ENCODE measurements around the gene CUX1. TPM values are rescaled to one million over a fixed set of nuclear protein-coding genes. Genes with fewer than 3 reads are reported as not detected.

Gene CUX1
- total and polyA plus RNA-seq, 10 of the 15 experiments (the other 5 are each of a cell fraction or from before 2014, with no cell fraction given) = 6.1 to 48.6 (median 25.9) TPM

DNA sequence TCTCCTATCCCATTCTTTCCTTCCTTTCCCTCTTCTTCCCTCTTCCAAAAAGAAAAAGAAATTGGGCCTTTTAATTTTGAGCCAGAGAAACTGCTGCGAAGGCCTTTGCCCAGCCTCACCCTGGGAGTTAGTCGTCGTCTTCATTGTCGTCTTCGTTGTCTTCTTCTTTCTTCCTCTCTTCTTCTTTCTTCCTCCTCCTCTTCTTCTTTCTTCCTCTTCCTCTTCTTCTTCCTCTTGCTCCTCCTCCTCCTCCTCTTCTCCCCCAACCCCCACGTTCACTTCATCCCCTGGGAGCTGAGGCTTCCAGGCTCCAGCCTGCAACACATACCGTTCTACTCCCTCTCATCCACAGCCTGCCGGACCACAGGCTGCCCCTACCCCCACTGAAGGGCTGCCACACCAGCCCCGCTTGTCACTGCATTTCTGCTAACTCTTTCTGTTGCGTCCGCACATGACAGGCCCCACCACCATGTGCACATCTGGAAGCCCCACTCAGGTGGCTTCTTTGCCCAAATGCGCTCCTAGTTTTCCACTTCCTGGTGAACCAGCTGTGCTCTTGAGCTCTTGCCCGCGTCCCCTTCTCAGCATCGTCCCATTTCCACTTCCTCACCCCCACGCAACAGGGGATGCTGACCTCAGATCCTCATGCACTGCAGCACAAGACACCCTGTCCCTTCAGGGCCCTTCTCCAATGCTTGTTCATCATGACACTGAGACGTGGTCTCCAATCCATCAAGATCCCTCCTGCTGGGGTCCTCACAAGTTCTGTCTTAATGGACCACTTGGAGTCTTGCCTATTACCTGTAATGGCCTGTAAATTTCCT is 374.3 kb downstream of the CUX1 start:
- Histone ChIP-seq H3K4me2 (ENCODE audit: control insufficient read depth, insufficient read depth) (no peak overlapping the region), H4K20me1 (ENCODE audit: control insufficient read depth, insufficient read depth) (no peaks in the 10 kb centered on the region), H2AFZ (ENCODE audit: control insufficient read depth, low read depth, low read length) (no peak overlapping the region), H3K9ac (ENCODE audit: control insufficient read depth, insufficient read depth, low read length) (no peak overlapping the region), H3K36me3 (ENCODE audit: control insufficient read depth in 2 of 2, insufficient read depth in 2 of 2, low read length in 1 of 2) (peaks cover 6 to 13% of the 10 kb centered on the region in 2 experiments; a peak in 3 of 4 replicates), H3K79me2 (ENCODE audit: control insufficient read depth, insufficient read depth, low read length) (no peaks in the 10 kb centered on the region), H3K4me1 (ENCODE audit: control insufficient read depth, insufficient read depth, low read length) (no peaks in the 10 kb centered on the region), H3K4me3 (no peak overlapping the region), H3K27me3 (replicated peaks in 1 of 2; ENCODE audit: control insufficient read depth in 2 of 2, insufficient read depth in 2 of 2, low read length in 1 of 2) (no peaks in the 10 kb centered on the region), H3K9me3 (replicated peaks; ENCODE audit: control insufficient read depth, insufficient read depth, low read length) (no peaks in the 10 kb centered on the region), H3K27ac (ENCODE audit: control insufficient read depth, insufficient read depth) (no peak overlapping the region)
- ChIA-PET RAD21 (ENCODE audit: unreplicated experiment) (no interaction called here), SMC1A (ENCODE audit: uncharacterized antibody, unreplicated experiment) (no interaction called here), POLR2A (no interaction called here), CTCF (no interaction called here)
- no peak for DNase-seq (ENCODE audit: low read depth, low spot score)
- intact Hi-C loops (cut with micrococcal nuclease; ENCODE audit: unreplicated experiment) (no loop called here), in situ Hi-C loops (cut with MboI) (no loop called here)
- no TSS peak for BruUV-seq (replicated peaks)
- WGBS (ENCODE audit: insufficient coverage, insufficient replicate concordance, low lambda C conversion rate, missing lambda C conversion rate) = 88% methylated on average over 17 of the region's 17 CpGs
- no peak for ATAC-seq
- FAIRE-seq = no peak
- TF ChIP-seq TBL1XR1 (IDR thresholded peaks at IDR 0.05; ENCODE audit: low read depth, low read length) (no peak), PAX5 (IDR thresholded peaks at IDR 0.05; ENCODE audit: borderline replicate concordance, low read depth, low read length) (no peak), SUZ12 (IDR thresholded peaks at IDR 0.05; ENCODE audit: unreplicated experiment) (no peak), RAD51 (IDR thresholded peaks at IDR 0.05) (no peak), EZH2 (IDR thresholded peaks at IDR 0.05; ENCODE audit: borderline replicate concordance, control insufficient read depth, low read depth, low read length) (no peak), NRF1 (conservative IDR thresholded peaks at IDR 0.05; ENCODE audit: low read depth, low read length) (no peak), ELK1 (IDR thresholded peaks at IDR 0.05; ENCODE audit: low read depth, low read length) (no peak), REST (IDR thresholded peaks at IDR 0.05; ENCODE audit: low read depth, low read length) (no peak), NBN (IDR thresholded peaks at IDR 0.05) (no peak), RELA (IDR thresholded peaks at IDR 0.05; ENCODE audit: borderline replicate concordance, partially characterized antibody) (no peak), POU2F2 (IDR thresholded peaks at IDR 0.05; ENCODE audit: borderline replicate concordance, low read depth, low read length) (no peak), KDM1A (IDR thresholded peaks at IDR 0.05; ENCODE audit: borderline replicate concordance) (no peak), RFX5 (IDR thresholded peaks at IDR 0.05; ENCODE audit: low read depth, low read length) (no peak), CHD2 (IDR thresholded peaks at IDR 0.05; ENCODE audit: borderline replicate concordance, low read depth, low read length) (no peak), SMC3 (IDR thresholded peaks at IDR 0.05; ENCODE audit: borderline replicate concordance, low read length) (no peak)
- TF ChIP-seq, protein P1, sequence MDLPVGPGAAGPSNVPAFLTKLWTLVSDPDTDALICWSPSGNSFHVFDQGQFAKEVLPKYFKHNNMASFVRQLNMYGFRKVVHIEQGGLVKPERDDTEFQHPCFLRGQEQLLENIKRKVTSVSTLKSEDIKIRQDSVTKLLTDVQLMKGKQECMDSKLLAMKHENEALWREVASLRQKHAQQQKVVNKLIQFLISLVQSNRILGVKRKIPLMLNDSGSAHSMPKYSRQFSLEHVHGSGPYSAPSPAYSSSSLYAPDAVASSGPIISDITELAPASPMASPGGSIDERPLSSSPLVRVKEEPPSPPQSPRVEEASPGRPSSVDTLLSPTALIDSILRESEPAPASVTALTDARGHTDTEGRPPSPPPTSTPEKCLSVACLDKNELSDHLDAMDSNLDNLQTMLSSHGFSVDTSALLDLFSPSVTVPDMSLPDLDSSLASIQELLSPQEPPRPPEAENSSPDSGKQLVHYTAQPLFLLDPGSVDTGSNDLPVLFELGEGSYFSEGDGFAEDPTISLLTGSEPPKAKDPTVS (IDR thresholded peaks at IDR 0.05; ENCODE audit: low read depth, low read length) = no peak
- TF ChIP-seq, protein P2, sequence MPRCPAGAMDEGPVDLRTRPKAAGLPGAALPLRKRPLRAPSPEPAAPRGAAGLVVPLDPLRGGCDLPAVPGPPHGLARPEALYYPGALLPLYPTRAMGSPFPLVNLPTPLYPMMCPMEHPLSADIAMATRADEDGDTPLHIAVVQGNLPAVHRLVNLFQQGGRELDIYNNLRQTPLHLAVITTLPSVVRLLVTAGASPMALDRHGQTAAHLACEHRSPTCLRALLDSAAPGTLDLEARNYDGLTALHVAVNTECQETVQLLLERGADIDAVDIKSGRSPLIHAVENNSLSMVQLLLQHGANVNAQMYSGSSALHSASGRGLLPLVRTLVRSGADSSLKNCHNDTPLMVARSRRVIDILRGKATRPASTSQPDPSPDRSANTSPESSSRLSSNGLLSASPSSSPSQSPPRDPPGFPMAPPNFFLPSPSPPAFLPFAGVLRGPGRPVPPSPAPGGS (IDR thresholded peaks at IDR 0.05; ENCODE audit: borderline replicate concordance, insufficient read depth, low read depth, low read length, poor library complexity, severe bottlenecking) = no peak
